ENCODE data around the gene DCAF12L1.

DCAF12L1 gene

DNA sequence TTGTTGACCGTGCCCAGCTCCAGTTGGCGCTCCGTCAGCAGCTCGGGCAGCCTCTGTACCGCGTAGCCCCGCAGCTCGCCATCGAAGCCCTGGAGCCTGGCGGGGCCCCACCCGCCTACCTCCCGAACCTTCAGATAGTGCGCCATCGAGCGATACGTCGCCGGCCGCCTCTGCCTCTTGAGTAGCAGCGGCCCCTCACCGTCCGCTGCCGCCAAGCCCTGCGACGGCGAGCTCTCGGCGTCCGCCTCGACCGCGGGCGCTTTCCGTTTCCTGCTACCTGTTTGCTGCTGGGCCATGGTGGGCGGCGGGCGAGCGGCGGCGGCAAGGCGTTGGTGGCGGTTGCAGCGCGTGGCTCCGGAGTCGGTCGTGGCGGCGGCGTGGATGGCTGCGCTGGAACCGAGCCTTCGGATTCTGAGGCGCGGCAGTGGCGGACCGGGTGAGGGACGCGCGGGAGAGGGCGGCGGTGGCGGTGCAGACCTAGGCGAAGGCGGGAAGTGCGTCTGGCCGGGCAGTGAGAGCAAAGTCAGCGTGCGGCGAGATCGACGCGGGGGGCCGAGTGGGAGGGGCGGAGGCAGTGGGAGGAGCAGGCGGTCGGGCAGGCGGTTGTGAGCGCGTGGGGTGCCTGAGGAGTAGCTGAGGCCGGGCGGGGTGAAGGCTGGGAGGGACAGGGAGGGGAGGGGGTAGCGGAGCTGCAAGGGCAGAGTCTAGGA lies at the start of gene DCAF12L1:
Gene DCAF12L1 (minus strand): TSS at position 502 of the 710 bp plus-strand sequence. CDS start 206 bp downstream, at position 296.
- in situ Hi-C loops (cut with MboI; ENCODE audit: low pct_unique_long_range_greater_than_20kb, low sequenced_read_pairs): no loop called here
- no peak for DNase-seq

DNA sequence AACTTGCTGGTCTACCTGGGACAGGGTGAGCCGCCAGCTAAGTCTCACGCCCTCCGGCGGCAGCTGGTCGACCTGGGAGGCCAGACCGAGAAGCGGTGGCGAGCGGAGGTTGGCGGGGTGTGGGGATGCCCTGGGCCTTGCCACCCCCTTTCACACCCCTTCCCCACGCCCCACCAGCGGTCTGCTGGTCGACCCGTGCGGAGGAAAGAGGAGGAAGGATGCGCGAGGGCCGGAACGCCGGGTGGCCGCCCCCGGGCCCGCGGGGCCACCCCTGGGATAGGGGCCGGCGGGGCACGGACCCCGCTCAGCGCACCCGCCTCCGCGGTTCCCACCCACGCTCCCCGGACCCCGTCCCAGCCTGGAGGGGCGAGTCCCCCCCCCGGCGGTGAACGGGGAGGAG lies 28.3 kb upstream of the DCAF12L1 start:
- DNase-seq: no peak
- in situ Hi-C loops (cut with MboI; ENCODE audit: low pct_unique_long_range_greater_than_20kb, low sequenced_read_pairs): no loop called here

DNA sequence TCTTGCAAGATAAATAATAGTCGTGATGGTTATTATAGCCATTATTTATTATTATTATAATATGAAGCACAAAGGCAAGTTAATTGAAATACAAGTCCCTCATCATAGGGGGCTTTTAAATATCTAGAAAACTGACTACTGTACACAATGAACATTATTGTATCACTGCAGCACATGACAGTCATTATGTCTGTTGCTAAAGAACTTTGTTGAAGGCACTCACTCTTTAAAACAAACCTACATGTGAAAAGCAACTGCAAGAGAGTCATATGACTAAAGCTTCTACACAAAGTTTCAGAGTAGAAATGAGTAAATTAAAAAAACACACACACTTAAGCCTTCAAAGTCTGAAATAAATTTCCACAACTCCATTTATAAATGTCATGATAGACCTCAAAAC lies 23.3 kb upstream of the DCAF12L1 start:
- no peak for DNase-seq
- in situ Hi-C loops (cut with MboI; ENCODE audit: low pct_unique_long_range_greater_than_20kb, low sequenced_read_pairs): no loop called here

DNA sequence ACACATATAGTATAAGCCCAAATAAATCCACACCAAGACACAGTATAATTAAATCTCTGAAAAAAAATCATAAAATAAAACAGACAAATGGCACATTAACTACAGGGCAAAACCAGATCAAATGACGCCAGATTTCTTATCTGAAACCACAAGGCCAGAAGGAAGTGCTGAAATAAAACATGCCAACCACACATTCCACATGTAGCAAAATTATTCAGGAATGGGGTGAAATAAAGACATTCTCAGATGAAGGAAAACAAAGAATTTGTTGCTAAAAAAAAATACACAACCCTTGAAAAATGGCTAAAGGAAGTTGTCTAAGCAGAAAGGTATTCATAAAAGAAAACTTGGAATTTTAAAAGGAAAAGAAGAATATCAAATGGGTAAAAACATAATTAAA lies 4.5 kb upstream of the DCAF12L1 start:
- DNase-seq: no peak
- in situ Hi-C loops (cut with MboI; ENCODE audit: low pct_unique_long_range_greater_than_20kb, low sequenced_read_pairs): no loop called here

DNA sequence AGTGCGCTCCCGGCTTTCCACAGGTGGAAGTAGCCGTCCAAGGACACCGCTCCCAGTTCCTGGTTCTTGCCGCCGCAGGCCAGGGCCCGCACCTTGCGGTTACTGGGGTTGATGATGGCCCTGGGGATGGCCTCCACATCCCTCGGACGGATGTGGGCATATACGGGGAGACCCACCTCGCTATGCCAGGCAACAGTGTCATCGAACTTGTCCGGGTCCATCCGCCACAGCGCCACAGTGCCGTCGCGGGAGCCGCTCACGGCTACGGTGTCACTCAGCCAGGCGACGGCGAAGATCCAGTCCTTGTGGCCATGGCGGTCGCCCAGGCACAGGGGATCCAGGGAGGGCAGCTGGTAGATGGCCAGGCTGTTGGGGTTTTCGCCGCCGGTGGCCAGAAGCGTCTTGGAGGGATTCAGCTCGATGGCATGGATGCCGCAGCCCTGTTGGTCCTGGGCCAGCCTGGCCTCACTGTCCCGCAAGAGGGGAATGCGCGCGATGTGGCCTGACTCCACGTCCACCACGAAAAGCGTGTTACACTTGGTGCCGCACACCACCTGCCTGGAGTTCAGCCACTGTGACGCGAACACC lies 795 bp downstream of the DCAF12L1 start:
- no peak for DNase-seq
- in situ Hi-C loops (cut with MboI; ENCODE audit: low pct_unique_long_range_greater_than_20kb, low sequenced_read_pairs): no loop called here

DNA sequence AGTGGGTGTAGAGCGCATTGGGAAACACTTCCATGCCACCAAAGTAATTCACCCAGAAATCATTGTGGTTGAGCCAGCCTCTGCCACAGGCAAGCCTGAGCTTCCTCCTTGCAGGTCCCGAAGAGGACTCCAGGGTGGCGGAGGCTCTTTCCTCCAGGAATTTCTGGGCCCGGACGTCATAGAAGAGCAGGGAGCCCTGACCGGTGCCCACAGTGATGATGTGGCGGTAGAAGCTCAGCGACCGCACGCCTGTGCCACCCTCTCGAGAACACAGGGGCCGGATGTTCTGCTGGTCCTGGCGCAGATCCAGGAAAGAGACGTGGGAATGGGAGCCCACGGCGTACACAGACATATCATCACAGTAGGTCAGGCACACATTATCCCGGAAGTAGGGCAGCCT lies 1.3 kb downstream of the DCAF12L1 start:
- in situ Hi-C loops (cut with MboI; ENCODE audit: low pct_unique_long_range_greater_than_20kb, low sequenced_read_pairs): no loop called here
- DNase-seq: no peak

DNA sequence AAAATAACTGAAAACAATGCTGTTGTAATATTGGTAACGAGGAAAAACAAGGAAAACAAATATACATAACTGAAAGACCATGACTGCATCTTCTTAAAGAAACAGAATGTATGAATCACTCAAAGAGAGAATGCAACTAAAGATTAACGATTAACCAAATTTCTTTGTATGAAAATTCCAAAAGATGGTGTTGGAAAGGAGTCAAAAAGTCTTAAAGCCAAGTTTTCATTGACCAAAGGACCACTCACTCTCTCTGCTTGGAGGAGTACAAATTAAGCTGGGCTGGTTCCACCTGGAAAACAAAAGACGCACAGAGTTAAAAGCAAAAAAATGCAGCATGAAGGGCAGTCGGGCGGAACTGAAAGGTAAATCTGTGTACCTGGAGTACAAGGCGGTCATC lies 1.8 kb downstream of the DCAF12L1 start:
- no peak for DNase-seq

DNA sequence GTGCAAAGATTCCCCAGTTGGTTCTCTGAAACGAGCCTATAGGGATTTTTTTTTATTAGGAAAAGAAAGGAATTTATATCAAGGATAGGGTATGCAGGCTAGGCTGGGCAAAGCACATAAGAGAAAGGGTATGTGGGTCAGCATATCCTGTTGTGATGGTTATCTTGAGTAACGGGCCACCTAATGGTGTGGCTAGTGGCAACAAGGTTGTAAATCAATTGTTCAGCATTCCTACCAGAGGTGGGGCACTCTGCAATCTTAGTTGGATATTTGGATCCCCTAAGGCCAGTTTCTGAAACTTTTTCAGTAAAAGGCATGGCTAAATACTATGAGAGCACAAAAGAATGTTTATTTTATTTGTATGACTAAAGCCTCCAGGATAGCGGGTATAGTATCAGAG lies 42.7 kb downstream of the DCAF12L1 start:
- in situ Hi-C loops (cut with MboI; ENCODE audit: low pct_unique_long_range_greater_than_20kb, low sequenced_read_pairs): no loop called here
- DNase-seq: no peak

More for the DNA sequence above, 1.8 kb downstream of the DCAF12L1 start:
- in situ Hi-C loops (cut with MboI; ENCODE audit: low pct_unique_long_range_greater_than_20kb, low sequenced_read_pairs): no loop called here

Data from KBM-7 (cell line).